Fibroblast of lung (primary cell): ENCODE results near the gene FSHR. TPM values are rescaled to one million over a fixed set of nuclear protein-coding genes. Genes with fewer than 3 reads are reported as not detected.

Source experiments
- DNase-seq, 2 donors: peaks; one replicate each; pipeline versions ENCODE4 v3.0.0 to v3.0.0-alpha.2; 2010; ENCODE audit warnings: low read depth in 2 of 2
- H2AFZ ChIP-seq: 2 replicates; pipeline ENCODE4 v1.5.1; 2012; ENCODE audit warnings: low read length, control low read depth, inconsistent platforms
- H3K27ac ChIP-seq: 2 replicates; pipeline ENCODE4 v1.5.1; 2011; ENCODE audit warnings: low read length, control low read depth; ENCODE audit not compliant: insufficient read depth
- H3K27me3 ChIP-seq: 2 replicates; pipeline ENCODE4 v1.5.1; 2011; ENCODE audit warnings: mild to moderate bottlenecking, low read length; ENCODE audit not compliant: control insufficient read depth, insufficient read depth
- H3K36me3 ChIP-seq: 2 replicates; pipeline ENCODE4 v1.5.1; 2011; ENCODE audit warnings: low read length; ENCODE audit not compliant: control insufficient read depth, insufficient read depth
- H3K4me1 ChIP-seq: 2 replicates; pipeline ENCODE4 v1.5.1; 2011; ENCODE audit warnings: low read length; ENCODE audit not compliant: control insufficient read depth, insufficient read depth; ENCODE audit errors: extremely low read depth
- H3K4me2 ChIP-seq: 2 replicates; pipeline ENCODE4 v1.5.1; 2011; ENCODE audit warnings: low read length, control low read depth; ENCODE audit not compliant: insufficient read depth; ENCODE audit errors: extremely low read depth
- H3K4me3 ChIP-seq, 4 experiments: fragments of 200-600 bp in 1 of 4; sonication (generic) in 1 of 4; replicated peaks in 1 of 4; 2 replicates each; pipeline ENCODE4 v1.5.1; 2011 to 2016; ENCODE audit warnings: low read length in 4 of 4, low read depth in 3 of 4, mild to moderate bottlenecking in 3 of 4, control low read depth in 2 of 4, inconsistent platforms in 1 of 4, mixed read lengths in 1 of 4; ENCODE audit not compliant: insufficient read depth in 1 of 4; ENCODE audit errors: control extremely low read depth in 1 of 4
- H3K79me2 ChIP-seq: 2 replicates; pipeline ENCODE4 v1.5.1; 2012; ENCODE audit warnings: mild to moderate bottlenecking, low read length, inconsistent platforms; ENCODE audit not compliant: control insufficient read depth, insufficient read depth
- H3K9ac ChIP-seq: 2 replicates; pipeline ENCODE4 v1.5.1; 2011; ENCODE audit warnings: mild to moderate bottlenecking, low read length, control low read depth; ENCODE audit not compliant: insufficient read depth
- H3K9me3 ChIP-seq: 2 replicates; pipeline ENCODE4 v1.5.1; 2012; ENCODE audit warnings: low read depth, low read length; ENCODE audit not compliant: control insufficient read depth, insufficient read depth
- H4K20me1 ChIP-seq: 2 replicates; pipeline ENCODE4 v1.5.1; 2011; ENCODE audit warnings: low read length; ENCODE audit not compliant: control insufficient read depth, insufficient read depth; ENCODE audit errors: extremely low read depth
- EZH2 ChIP-seq: IDR thresholded peaks from 2 replicates; pipeline ENCODE4 v1.5.1; 2012; ENCODE audit warnings: low read length, control low read depth, mild to moderate bottlenecking; ENCODE audit errors: missing control alignments
- polyA plus RNA-seq, 2 donors: library from polyadenylated mRNA; depleted of rRNA in 1 of 2; stranded (reverse) in 1 of 2; unstranded in 1 of 2; fragments of >200 nt; gene quantifications; 2 replicates each; pipeline ENCODE4 v1.2.1, GENCODE V29; 2011 to 2012; ENCODE audit warnings: missing spikeins in 1 of 2
- total RNA-seq: library from RNA; depleted of rRNA; stranded (reverse); fragments of >200 nt; gene quantifications from 2 replicates; pipeline ENCODE4 v1.2.1, GENCODE V29; 2014
- TF ChIP-seq, protein P1 (sequence below), 2 donors: IDR thresholded peaks in 1 of 2; conservative IDR thresholded peaks in 1 of 2; 1 replicate in 1 of 2; 2 replicates in 1 of 2; pipeline ENCODE4 v1.5.1; 2011 to 2012; ENCODE audit warnings: low read length in 2 of 2, control low read depth in 1 of 2, inconsistent platforms in 1 of 2, low read depth in 1 of 2, mild to moderate bottlenecking in 1 of 2

FSHR gene
- total and polyA plus RNA-seq, 2 donors (not counting 1 experiment from before 2014, with no cell fraction given): not detected

DNA sequence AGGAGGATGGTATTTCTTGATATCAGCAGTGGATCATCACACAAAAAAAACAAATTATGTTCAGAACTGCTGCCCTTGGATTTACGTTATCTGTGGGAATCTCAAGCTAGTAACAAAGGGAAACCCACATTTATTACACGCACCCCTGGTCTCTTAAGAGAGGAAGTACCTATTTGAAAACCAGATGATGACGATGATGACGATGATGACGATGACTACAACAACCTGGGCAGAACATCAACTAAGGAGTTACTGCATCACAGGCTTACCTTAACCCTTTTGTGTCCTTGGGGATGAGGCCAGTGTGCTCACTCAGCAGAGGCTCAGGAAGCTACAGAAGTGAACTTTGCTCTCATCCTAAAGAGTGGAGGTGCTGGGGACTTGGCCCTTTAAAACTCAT lies 169.4 kb downstream of the FSHR start:
- H2AFZ ChIP-seq: no peak overlapping the region
- H3K27me3 ChIP-seq: no peaks in the 10 kb centered on the region
- no peak for TF ChIP-seq EZH2
- TF ChIP-seq, protein P1, sequence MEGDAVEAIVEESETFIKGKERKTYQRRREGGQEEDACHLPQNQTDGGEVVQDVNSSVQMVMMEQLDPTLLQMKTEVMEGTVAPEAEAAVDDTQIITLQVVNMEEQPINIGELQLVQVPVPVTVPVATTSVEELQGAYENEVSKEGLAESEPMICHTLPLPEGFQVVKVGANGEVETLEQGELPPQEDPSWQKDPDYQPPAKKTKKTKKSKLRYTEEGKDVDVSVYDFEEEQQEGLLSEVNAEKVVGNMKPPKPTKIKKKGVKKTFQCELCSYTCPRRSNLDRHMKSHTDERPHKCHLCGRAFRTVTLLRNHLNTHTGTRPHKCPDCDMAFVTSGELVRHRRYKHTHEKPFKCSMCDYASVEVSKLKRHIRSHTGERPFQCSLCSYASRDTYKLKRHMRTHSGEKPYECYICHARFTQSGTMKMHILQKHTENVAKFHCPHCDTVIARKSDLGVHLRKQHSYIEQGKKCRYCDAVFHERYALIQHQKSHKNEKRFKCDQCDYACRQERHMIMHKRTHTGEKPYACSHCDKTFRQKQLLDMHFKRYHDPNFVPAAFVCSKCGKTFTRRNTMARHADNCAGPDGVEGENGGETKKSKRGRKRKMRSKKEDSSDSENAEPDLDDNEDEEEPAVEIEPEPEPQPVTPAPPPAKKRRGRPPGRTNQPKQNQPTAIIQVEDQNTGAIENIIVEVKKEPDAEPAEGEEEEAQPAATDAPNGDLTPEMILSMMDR (conservative IDR thresholded peaks at IDR 0.05 in 1 of 2, IDR thresholded peaks at IDR 0.05 in 1 of 2; ENCODE audit: low read depth in 1 of 2, low read length in 2 of 2): no peak
- no peak overlapping the region for H3K9ac ChIP-seq
- H3K4me3 ChIP-seq: no peak overlapping the region
- H3K9me3 ChIP-seq: no peaks in the 10 kb centered on the region
- H3K4me1 ChIP-seq: no peaks in the 10 kb centered on the region
- no peak overlapping the region for H3K4me2 ChIP-seq
- H3K36me3 ChIP-seq: no peaks in the 10 kb centered on the region
- H4K20me1 ChIP-seq: no peaks in the 10 kb centered on the region
- no peak for DNase-seq
- H3K79me2 ChIP-seq: no peaks in the 10 kb centered on the region
- no peak overlapping the region for H3K27ac ChIP-seq

DNA sequence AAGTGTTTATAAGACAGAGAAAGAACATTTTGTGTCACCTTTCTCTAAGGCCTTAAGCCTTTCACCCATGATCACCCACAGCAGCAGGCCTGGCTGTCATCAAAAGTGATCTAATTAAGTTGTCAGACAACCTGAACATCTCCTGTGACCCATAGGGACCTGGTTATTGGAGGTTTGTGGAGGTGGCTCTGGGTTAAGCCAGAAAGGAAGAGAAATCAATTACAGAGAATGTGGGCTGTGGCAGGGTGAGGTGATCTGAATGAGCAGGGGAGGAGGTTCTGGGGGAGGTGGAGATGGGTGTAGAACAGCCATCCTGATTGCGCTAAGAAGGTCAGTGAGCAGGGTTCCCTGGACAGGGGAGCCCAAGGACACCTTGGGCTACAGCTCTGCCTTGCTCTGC lies 170.8 kb downstream of the FSHR start:
- no peak for DNase-seq
- Histone ChIP-seq H3K27me3 (no peaks in the 10 kb centered on the region), H3K36me3 (no peaks in the 10 kb centered on the region), H3K4me1 (no peaks in the 10 kb centered on the region), H4K20me1 (no peaks in the 10 kb centered on the region), H3K9me3 (no peaks in the 10 kb centered on the region), H3K27ac (no peak overlapping the region), H3K79me2 (no peaks in the 10 kb centered on the region), H3K4me2 (no peak overlapping the region), H2AFZ (no peak overlapping the region), H3K9ac (no peak overlapping the region), H3K4me3 (no peak overlapping the region)
- no peak for TF ChIP-seq EZH2
- TF ChIP-seq, protein P1 (conservative IDR thresholded peaks at IDR 0.05 in 1 of 2, IDR thresholded peaks at IDR 0.05 in 1 of 2; ENCODE audit: low read depth in 1 of 2, low read length in 2 of 2): no peak

DNA sequence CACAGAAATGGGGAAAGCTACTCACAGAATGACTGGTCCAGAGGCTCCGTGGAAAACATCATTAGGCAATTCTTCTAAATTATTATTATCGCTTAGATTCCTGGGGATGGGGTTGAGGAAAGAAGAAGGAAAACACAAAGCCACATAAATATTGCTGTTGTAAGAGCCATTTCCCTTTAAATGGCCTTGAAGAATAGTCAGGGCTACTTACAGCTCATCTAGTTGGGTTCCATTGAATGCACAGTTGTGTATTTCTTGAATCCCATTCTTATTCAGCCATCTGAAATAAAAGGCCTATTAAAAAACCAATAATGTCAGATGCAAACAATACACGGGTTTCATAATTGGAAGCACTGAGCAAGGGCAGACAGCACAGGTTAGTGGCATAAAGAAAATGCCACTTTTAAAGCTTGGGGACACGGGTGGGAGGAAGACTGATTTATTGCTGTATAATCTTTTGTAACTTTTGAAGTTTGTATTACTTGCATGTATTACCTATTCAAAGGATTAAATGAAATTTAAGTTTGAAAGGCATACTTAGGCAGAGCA lies 171.4 kb downstream of the FSHR start:
- Histone ChIP-seq H3K4me1 (no peaks in the 10 kb centered on the region), H2AFZ (no peak overlapping the region), H3K79me2 (no peaks in the 10 kb centered on the region), H3K4me2 (no peak overlapping the region), H4K20me1 (no peaks in the 10 kb centered on the region), H3K36me3 (no peaks in the 10 kb centered on the region), H3K27ac (no peak overlapping the region), H3K27me3 (no peaks in the 10 kb centered on the region), H3K9me3 (no peaks in the 10 kb centered on the region), H3K9ac (no peak overlapping the region), H3K4me3 (no peak overlapping the region)
- no peak for DNase-seq
- TF ChIP-seq EZH2: no peak
- TF ChIP-seq, protein P1 (conservative IDR thresholded peaks at IDR 0.05 in 1 of 2, IDR thresholded peaks at IDR 0.05 in 1 of 2; ENCODE audit: low read depth in 1 of 2, low read length in 2 of 2): no peak
